ENCODE results near the gene ADM.
A peak's percentile ranks its signal among the peaks of the same experiment; 100 is the strongest.

Gene ADM

DNA sequence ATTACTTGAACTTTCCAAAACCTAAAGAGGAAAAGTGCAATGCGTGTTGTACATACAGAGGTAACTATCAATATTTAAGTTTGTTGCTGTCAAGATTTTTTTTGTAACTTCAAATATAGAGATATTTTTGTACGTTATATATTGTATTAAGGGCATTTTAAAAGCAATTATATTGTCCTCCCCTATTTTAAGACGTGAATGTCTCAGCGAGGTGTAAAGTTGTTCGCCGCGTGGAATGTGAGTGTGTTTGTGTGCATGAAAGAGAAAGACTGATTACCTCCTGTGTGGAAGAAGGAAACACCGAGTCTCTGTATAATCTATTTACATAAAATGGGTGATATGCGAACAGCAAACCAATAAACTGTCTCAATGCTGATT is 2.1 kb downstream of the ADM start:
- no peak for DNase-seq (ENCODE audit: extremely low read depth, insufficient read length)
- TF ChIP-seq, protein P1, sequence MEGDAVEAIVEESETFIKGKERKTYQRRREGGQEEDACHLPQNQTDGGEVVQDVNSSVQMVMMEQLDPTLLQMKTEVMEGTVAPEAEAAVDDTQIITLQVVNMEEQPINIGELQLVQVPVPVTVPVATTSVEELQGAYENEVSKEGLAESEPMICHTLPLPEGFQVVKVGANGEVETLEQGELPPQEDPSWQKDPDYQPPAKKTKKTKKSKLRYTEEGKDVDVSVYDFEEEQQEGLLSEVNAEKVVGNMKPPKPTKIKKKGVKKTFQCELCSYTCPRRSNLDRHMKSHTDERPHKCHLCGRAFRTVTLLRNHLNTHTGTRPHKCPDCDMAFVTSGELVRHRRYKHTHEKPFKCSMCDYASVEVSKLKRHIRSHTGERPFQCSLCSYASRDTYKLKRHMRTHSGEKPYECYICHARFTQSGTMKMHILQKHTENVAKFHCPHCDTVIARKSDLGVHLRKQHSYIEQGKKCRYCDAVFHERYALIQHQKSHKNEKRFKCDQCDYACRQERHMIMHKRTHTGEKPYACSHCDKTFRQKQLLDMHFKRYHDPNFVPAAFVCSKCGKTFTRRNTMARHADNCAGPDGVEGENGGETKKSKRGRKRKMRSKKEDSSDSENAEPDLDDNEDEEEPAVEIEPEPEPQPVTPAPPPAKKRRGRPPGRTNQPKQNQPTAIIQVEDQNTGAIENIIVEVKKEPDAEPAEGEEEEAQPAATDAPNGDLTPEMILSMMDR (IDR thresholded peaks at IDR 0.05; ENCODE audit: insufficient read depth, low read length, poor library complexity, severe bottlenecking): no peak
- H3K4me3 ChIP-seq (replicated peaks; ENCODE audit: low read depth, low read length): peak overlapping the region; percentile 55
- H3K27me3 ChIP-seq (replicated peaks; ENCODE audit: control insufficient read depth, insufficient read depth, low read length): peaks cover 8% of the 10 kb centered on the region
- no peaks in the 10 kb centered on the region for H3K36me3 ChIP-seq (ENCODE audit: control insufficient read depth, insufficient read depth, low read length)

DNA sequence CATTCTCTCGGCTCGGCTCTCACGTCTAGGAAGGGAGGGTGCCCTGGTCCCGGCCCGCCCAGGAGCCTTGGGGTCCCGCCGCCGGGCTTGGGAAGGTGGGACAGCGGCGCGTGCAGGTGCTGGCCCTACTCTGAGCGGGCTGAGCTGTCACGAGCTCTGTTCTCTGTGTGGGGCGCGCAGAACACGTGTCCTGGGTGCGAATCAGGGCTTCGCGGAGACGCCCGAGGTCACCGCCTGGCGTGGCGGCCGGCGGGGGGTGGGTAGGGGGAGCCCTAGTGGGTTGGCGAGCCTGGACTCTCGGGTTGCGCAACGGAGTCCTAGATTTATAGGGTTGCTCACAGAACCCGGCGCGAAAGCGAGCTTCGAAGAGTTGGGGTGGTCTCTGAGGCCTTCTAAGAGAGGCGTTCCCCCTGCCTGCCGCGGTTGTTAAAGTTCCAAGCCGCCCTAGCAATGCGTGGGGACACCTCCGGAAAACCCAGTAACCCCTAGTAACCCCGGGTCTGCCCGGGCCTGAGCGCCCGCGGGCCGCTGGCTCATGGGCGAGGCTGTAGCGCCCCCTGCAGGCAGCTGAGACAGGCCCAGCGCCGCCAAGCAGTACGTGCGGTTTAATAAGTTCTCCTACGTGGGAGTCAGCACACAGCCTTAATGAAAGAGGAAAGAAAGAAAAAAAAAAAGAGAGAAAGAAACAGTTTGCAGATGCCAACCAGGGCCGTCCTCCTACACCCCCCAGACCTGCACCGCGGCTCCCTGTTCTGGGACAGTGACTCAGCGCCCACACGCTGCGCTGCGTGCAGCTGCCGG is 2.7 kb downstream of the ADM start:
- Histone ChIP-seq H3K4me3 (replicated peaks; ENCODE audit: low read depth, low read length) (peak overlapping the region; percentile 53), H3K27me3 (replicated peaks; ENCODE audit: control insufficient read depth, insufficient read depth, low read length) (peaks cover 7% of the 10 kb centered on the region), H3K36me3 (ENCODE audit: control insufficient read depth, insufficient read depth, low read length) (no peaks in the 10 kb centered on the region)
- DNase-seq (ENCODE audit: extremely low read depth, insufficient read length): peak; percentile 88
- TF ChIP-seq, protein P1 (IDR thresholded peaks at IDR 0.05; ENCODE audit: insufficient read depth, low read length, poor library complexity, severe bottlenecking): peak; percentile 98

DNA sequence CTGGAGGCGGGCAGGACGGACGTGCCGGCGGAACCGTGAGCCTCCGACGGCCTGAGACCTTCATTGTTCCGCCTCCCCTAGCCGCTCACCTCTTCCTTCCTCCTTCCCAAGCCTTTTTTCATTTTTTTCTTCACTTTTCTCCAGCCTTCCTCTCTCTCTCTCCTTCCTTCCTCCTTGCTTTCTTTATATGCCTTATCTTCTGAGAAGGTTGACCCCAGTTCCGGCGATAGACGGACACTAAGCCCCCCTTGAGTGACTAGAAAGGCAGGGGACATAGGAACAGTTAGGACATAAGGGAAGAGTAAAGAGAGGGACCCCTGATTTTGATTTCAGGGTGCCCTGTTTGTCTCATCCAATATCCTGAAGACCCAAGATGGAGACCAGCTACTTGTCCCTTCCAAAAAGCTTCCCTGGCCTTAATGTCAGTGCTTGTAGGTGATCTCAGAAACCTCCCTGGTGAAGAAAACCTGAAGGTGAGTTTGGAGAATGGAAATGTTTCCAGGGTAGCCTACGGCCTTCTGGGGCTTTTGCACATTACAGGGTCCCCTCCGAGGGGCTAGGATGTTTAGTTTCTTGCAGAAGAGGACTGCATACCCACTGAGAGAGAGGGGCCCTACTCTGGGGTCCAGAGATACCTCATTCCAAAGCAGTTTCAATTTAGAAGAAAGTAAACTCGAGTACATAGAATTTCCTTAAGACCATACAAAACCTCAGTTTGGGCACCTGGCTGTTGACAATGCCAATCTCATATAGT is 3.5 kb downstream of the ADM start:
- peaks cover 5% of the 10 kb centered on the region for H3K27me3 ChIP-seq (replicated peaks; ENCODE audit: control insufficient read depth, insufficient read depth, low read length)
- H3K36me3 ChIP-seq (ENCODE audit: control insufficient read depth, insufficient read depth, low read length): no peaks in the 10 kb centered on the region
- H3K4me3 ChIP-seq (replicated peaks; ENCODE audit: low read depth, low read length): peak overlapping the region; percentile 53
- TF ChIP-seq, protein P1 (IDR thresholded peaks at IDR 0.05; ENCODE audit: insufficient read depth, low read length, poor library complexity, severe bottlenecking): no peak
- no peak for DNase-seq (ENCODE audit: extremely low read depth, insufficient read length)

DNA sequence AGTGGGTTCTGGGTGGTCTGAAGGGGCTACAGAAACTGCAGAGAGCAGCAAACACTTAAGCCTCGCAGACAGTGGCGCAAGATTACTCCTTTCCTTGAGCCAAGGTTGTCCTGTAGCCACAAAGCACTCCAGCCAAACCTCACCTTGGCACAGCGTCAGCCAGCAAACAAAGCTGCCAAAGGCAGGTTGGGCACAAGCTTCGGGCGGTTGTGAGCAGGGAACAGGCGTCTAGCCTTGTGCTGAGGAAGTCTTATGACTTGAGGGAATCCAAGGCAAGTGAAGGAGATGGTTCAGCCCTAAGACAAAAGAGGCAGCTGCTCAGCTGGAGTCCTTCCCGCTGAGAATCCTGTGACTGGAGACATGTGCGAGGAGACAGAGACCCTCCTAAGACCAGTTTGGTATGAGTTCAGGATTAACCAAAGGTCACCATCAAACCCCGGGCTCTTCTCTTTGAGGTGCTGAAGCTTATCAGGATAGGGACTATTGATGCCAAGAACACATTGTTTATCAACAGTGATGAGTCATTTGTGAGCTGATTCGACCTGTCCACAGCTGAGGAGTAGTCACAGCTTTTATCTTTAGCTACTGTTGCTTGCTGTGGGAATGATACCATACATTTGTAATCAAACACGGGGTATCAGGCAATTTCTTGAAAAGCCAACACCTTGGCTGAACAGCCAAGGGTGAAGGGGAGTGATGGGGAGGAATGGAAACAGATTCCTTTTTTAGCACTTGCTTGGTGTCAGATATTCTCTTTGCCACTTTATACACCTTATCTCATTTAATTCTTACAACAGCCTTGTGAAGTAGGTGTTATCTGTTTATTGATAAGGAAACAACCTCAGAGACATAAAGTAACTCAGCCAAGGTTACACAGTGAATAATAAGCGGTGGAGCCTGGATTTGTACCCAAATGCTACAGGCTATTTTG is 4.6 kb downstream of the ADM start:
- Histone ChIP-seq H3K36me3 (ENCODE audit: control insufficient read depth, insufficient read depth, low read length) (no peaks in the 10 kb centered on the region), H3K4me3 (replicated peaks; ENCODE audit: low read depth, low read length) (no peak overlapping the region), H3K27me3 (replicated peaks; ENCODE audit: control insufficient read depth, insufficient read depth, low read length) (peaks cover 2% of the 10 kb centered on the region)
- TF ChIP-seq, protein P1 (IDR thresholded peaks at IDR 0.05; ENCODE audit: insufficient read depth, low read length, poor library complexity, severe bottlenecking): no peak
- no peak for DNase-seq (ENCODE audit: extremely low read depth, insufficient read length)

DNA sequence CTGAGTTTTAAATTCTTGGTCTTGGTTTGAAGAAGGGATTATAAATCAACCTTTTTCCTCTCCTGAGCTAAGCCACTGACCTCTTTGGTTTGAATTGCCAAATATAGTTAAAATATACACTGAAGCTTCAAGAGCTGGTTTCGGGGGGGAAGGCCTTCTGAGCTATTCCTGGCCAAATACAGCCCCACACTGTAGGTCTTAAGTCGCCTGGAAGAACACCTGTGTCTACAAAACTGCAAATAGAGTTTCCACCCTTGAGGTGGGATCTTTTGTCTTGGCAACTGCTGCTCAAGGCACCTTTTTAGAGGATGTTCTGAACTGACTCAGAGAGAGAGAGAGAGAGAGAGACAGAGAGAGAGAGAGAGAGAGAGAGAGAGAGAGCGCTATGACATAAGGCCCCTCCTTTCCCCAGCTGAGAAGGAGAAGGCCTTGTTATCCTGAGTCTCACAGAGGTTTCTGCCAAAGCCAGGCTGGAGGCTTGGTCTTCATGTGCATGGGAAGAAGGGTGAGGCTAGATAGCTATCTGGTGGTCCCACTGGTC is 5.5 kb downstream of the ADM start:
- DNase-seq (ENCODE audit: extremely low read depth, insufficient read length): peak; percentile 52
- Histone ChIP-seq H3K36me3 (ENCODE audit: control insufficient read depth, insufficient read depth, low read length) (no peaks in the 10 kb centered on the region), H3K4me3 (replicated peaks; ENCODE audit: low read depth, low read length) (no peak overlapping the region), H3K27me3 (replicated peaks; ENCODE audit: control insufficient read depth, insufficient read depth, low read length) (peaks cover 2% of the 10 kb centered on the region)
- TF ChIP-seq, protein P1 (IDR thresholded peaks at IDR 0.05; ENCODE audit: insufficient read depth, low read length, poor library complexity, severe bottlenecking): no peak
